ENCODE data around the gene SOS1. TPM values are rescaled to one million over a fixed set of nuclear protein-coding genes. Genes with fewer than 3 reads are reported as not detected.

SOS1 gene
- total RNA-seq, 2 donors from 2014 or later: 13.7 to 67.6 TPM

- Histone ChIP-seq H3K36me3 (replicated peaks in 1 of 2; ENCODE audit: insufficient read depth in 1 of 2, low read depth in 2 of 2) (peaks cover 0 to 3% of the 10 kb centered on the region in 2 donors), H3K27me3 (no peaks in the 10 kb centered on the region), H3K9me3 (no peaks in the 10 kb centered on the region), H3K27ac (no peak overlapping the region), H3K4me1 (no peaks in the 10 kb centered on the region), H3K4me3 (no peak overlapping the region)
- WGBS, 2 donors: 96 to 97% methylated on average over 3 of the region's 3 CpGs
- intact Hi-C loops (cut with DNase I): no loop called here
- DNase-seq (no peak), ATAC-seq (no peak)
- TF ChIP-seq CTCF (IDR thresholded peaks at IDR 0.05) (no peak), POLR2A (IDR thresholded peaks at IDR 0.05) (no peak)
These were observed 141.9 kb downstream of the SOS1 start for GRCh38 chr2:38978908-38979307.

GRCh38 chr2:38978296-38978903, 142.5 kb downstream of the SOS1 start:
- no peak for ATAC-seq

GRCh38 chr2:38977047-38977446, 143.8 kb downstream of the SOS1 start:
- Histone ChIP-seq H3K4me3 (no peak overlapping the region), H3K27ac (no peak overlapping the region), H3K4me1 (no peaks in the 10 kb centered on the region), H3K36me3 (replicated peaks in 1 of 2; ENCODE audit: insufficient read depth in 1 of 2, low read depth in 2 of 2) (no peaks in the 10 kb centered on the region), H3K27me3 (no peaks in the 10 kb centered on the region), H3K9me3 (no peaks in the 10 kb centered on the region)
- no peak for ATAC-seq
- TF ChIP-seq POLR2A (IDR thresholded peaks at IDR 0.05): no peak
- no peak for TF ChIP-seq CTCF (IDR thresholded peaks at IDR 0.05)
- DNase-seq: no peak
- intact Hi-C loops (cut with DNase I): no loop called here
- WGBS, 2 donors: 94 to 96% methylated on average over 3 of the region's 3 CpGs

More at GRCh38 chr2:38978296-38978903, 142.5 kb downstream of the SOS1 start:
- WGBS, 2 donors: 78 to 89% methylated on average over 5 of the region's 5 CpGs
- no peaks in the 10 kb centered on the region for H3K9me3 ChIP-seq
- no peaks in the 10 kb centered on the region for H3K4me1 ChIP-seq
- intact Hi-C loops (cut with DNase I): no loop called here
- no peak for DNase-seq
- H3K4me3 ChIP-seq: no peak overlapping the region
- H3K27me3 ChIP-seq: no peaks in the 10 kb centered on the region
- TF ChIP-seq POLR2A (IDR thresholded peaks at IDR 0.05): no peak
- TF ChIP-seq CTCF (IDR thresholded peaks at IDR 0.05): no peak
- no peak overlapping the region for H3K27ac ChIP-seq
- H3K36me3 ChIP-seq (replicated peaks in 1 of 2; ENCODE audit: insufficient read depth in 1 of 2, low read depth in 2 of 2): no peaks in the 10 kb centered on the region

GRCh38 chr2:38975042-38975441, 145.8 kb downstream of the SOS1 start:
- H3K4me1 ChIP-seq: no peaks in the 10 kb centered on the region
- 83 to 84% methylated on average over 6 of the region's 6 CpGs for WGBS, 2 donors
- ATAC-seq: no peak
- no peak overlapping the region for H3K27ac ChIP-seq
- TF ChIP-seq CTCF (IDR thresholded peaks at IDR 0.05): no peak
- no peak for TF ChIP-seq POLR2A (IDR thresholded peaks at IDR 0.05)
- H3K27me3 ChIP-seq: no peaks in the 10 kb centered on the region
- H3K4me3 ChIP-seq: no peak overlapping the region
- no peaks in the 10 kb centered on the region for H3K9me3 ChIP-seq
- intact Hi-C loops (cut with DNase I): no loop called here
- H3K36me3 ChIP-seq (replicated peaks in 1 of 2; ENCODE audit: insufficient read depth in 1 of 2, low read depth in 2 of 2): no peaks in the 10 kb centered on the region
- no peak for DNase-seq

GRCh38 chr2:38973266-38973665, 147.6 kb downstream of the SOS1 start:
- Histone ChIP-seq H3K4me1 (no peaks in the 10 kb centered on the region), H3K36me3 (replicated peaks in 1 of 2; ENCODE audit: insufficient read depth in 1 of 2, low read depth in 2 of 2) (no peaks in the 10 kb centered on the region), H3K9me3 (no peaks in the 10 kb centered on the region), H3K27me3 (no peaks in the 10 kb centered on the region), H3K27ac (no peak overlapping the region), H3K4me3 (no peak overlapping the region)
- no peak for TF ChIP-seq CTCF (IDR thresholded peaks at IDR 0.05)
- TF ChIP-seq POLR2A (IDR thresholded peaks at IDR 0.05): no peak
- ATAC-seq: no peak
- intact Hi-C loops (cut with DNase I): no loop called here
- DNase-seq: no peak
